NCI-H510A treated with DMSO at 0.1 percent for 48 hours (cell line): Measurements from ENCODE around the gene PTPRD.

Experiments
- DNase-seq: peaks from one replicate; lab custom pipeline; 2025; lab: John Stamatoyannopoulos, UW

PTPRD gene

GRCh38 chr9:10612641-10613398 lies at the start of gene PTPRD:
Gene PTPRD (minus strand): TSS chr9:10613002.
- peak; percentile 48 for DNase-seq

- peak; percentile 5 for DNase-seq
Observed at GRCh38 chr9:10661994-10662393, 49.2 kb upstream of the PTPRD start.

DNA sequence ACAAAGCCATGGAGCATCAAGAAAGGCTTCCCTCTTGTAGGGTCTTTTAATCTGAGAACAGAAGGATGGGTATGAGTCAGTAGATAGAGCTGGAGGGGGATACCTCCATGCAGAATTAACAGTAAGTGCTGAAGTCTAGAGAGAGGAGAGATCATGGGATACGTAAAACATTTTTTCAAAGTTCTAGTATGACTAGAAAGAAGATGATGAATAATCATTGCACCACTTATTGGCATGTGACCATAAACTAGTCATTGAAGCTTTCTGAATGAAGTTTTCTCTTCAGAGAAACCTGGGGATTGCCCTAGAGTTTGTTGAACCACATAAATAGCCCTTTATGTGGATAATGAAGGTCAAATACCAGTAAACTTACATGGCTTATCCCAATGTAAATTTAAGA lies 48.6 kb upstream of the PTPRD start:
- no peak for DNase-seq

- DNase-seq = no peak
Observed at GRCh38 chr9:10651012-10651411, 38.2 kb upstream of the PTPRD start.

GRCh38 chr9:10649076-10649475 lies 36.3 kb upstream of the PTPRD start:
- no peak for DNase-seq

GRCh38 chr9:10633785-10634184 lies 21.0 kb upstream of the PTPRD start:
- no peak for DNase-seq

- no peak for DNase-seq
Observed at GRCh38 chr9:10614196-10614800, 1.5 kb upstream of the PTPRD start.

DNA sequence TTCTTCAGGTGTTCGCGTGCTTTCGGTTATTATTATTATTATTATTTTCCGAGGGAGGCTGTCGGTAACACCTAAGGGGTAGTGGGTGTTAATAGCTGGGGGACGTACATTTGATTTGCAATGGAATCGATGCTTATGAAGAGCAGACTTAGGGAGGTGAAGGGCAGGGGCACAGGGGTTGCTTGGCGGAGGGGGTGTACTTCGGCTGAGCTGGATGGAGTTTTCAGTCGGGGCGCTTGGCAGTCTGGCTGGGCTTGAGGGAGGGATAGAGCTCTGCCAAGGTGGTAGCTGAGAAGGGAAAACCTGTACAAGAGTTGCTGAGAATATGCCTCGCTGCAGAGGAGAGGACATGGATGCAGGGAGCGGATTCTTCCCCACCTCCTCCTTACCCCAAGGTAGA lies 617 bp upstream of the PTPRD start:
- no peak for DNase-seq

GRCh38 chr9:10605388-10605787 lies 7.4 kb downstream of the PTPRD start:
- no peak for DNase-seq

- DNase-seq = no peak
Observed at GRCh38 chr9:10604927-10605326, 7.9 kb downstream of the PTPRD start.

GRCh38 chr9:10597801-10598200 lies 15.0 kb downstream of the PTPRD start:
- no peak for DNase-seq

- DNase-seq = no peak
Observed at GRCh38 chr9:10594482-10594881, 18.3 kb downstream of the PTPRD start.

GRCh38 chr9:10586407-10586806 lies 26.4 kb downstream of the PTPRD start:
- DNase-seq = no peak

DNA sequence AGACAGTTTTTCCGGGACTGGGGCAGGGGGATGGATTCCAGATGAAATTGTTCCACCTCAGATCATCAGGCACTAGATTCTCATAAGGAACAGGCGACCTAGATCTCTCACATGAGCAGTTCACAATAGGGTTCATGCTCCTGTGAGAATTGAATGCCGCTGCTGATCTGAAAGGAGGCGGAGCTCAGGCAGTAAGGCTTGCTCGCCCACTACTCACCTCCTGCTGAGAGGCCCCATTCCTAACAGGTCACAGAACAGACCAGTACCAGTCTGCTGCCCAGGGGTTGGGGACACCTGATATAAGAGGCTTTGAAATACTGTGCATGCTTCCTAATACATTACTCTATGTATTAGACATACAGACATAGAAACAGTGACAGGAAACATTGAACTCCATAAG lies 41.1 kb downstream of the PTPRD start:
- DNase-seq = no peak

GRCh38 chr9:10566848-10567247 lies 46.0 kb downstream of the PTPRD start:
- peak; percentile 1 for DNase-seq

DNA sequence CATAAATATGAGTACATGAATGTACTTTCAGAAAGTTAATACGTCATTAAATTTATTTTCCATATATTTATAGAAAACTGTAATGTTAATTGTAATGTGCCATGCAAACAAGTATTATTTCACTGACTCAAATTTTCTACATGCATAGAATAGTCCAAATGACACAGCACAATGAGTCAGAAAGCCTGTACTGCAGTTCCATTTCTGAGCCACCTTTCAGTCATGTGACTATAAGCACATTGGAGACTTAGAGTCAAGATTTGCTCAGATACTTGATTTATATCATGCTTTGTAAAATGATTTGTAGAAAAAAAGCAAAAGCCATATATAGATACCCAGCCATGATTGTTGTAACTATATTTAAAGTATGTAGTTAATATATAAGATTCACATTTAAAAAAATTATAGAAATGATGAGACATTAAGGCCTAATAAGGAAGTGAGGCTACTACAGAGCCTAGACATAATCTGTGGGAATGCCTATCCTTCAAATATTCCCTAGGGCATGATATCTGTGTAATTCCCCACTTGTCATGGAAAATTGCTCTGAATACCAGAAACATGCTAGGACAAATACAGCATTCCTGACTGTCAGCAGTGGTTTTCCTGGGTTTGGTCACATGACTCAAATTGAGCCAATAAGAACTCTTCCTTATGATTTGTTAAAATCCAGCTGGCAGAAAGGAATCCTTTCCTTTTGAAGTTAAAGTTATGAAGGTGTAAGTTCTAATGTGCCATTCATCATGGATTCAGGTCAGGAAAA lies 50.0 kb downstream of the PTPRD start:
- DNase-seq = no peak

DNA sequence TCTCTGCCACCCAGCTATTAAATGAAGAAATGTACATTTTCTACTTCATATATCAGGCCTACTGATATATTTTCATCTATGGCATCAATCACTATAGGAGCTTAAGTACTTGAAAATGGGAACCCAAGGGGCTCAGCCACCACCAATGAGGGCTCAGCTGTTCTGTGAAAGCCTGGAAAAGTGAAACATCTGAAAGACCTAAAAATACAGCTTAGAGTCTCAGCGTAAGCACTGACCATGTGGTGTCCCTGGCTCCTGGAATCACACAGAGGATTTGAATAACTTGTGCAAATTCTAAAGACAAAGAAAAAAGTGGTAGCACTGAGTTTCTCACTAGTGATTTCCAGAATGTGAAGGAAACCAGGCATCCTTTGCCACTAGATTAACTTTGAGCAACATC lies 64.5 kb downstream of the PTPRD start:
- DNase-seq = no peak

GRCh38 chr9:10538073-10538472 lies 74.7 kb downstream of the PTPRD start:
- no peak for DNase-seq

GRCh38 chr9:10534850-10535249 lies 78.0 kb downstream of the PTPRD start:
- DNase-seq = no peak

DNA sequence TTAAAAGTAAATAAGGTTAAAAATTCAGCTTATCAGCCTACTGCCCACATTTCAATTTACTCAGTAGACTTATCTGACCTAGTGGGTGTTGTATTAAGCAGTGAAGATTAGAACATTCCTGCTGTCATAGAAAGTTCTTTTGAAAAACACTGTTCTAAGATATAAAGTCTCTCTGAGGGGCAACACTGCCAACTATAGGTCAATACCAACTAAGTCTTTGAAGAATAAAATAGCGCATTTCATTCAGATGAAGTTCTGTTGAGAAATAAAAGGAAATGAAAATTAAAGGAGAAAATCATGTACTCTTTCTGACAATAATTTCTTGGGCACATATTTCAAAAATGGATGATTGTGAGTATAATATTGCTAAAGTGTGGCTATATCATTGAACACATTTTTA lies 86.8 kb downstream of the PTPRD start:
- DNase-seq = no peak

GRCh38 chr9:10523164-10523563 lies 89.6 kb downstream of the PTPRD start:
- DNase-seq = no peak

DNA sequence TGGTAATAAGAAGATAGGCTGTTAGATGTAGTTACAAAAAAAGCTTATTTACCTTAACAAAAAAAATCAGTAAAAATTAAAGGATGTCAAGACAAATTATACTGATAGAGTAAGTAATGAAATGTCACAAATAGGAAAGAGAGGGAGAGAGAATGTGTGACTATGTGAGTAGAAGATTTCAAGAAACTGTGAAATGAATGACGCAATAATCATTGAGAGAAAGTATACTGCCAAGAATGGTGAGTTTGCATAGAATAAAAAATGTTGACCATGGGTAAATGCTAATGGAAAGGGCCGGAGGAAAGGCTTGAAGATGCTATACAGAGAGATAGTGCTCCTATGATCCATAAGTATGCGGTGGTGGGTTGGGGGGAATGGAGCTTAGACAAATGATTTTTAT lies 100.7 kb downstream of the PTPRD start:
- no peak for DNase-seq

- DNase-seq = no peak
Observed at GRCh38 chr9:10488937-10489336, 123.9 kb downstream of the PTPRD start.
